Tibial nerve (tissue), 4 donors: Measurements from ENCODE around the gene TMCO4. TPM values are rescaled to one million over a fixed set of nuclear protein-coding genes. Genes with fewer than 3 reads are reported as not detected.

ENCODE experiments used
- DNase-seq, 2 donors: peaks; one replicate each; pipeline ENCODE4 v3.0.0-alpha.2; 2019; ENCODE audit warnings: low spot score in 2 of 2
- H3K27ac ChIP-seq, 4 donors: fragments of 200-600 bp; sonication (generic) in 3 of 4; one replicate each; pipeline ENCODE4 v1.5.1; 2017 to 2019; ENCODE audit warnings: mild to moderate bottlenecking in 1 of 4
- H3K27me3 ChIP-seq, 2 donors: fragments of 200-600 bp; sonication (generic) in 1 of 2; one replicate each; pipeline versions ENCODE4 v1.5.1 to v1.6.0; 2017 to 2019
- H3K36me3 ChIP-seq, 3 donors: fragments of 200-600 bp; sonication (generic); one replicate each; pipeline ENCODE4 v1.5.1; 2018 to 2019
- H3K4me1 ChIP-seq, 4 donors: fragments of 200-600 bp; sonication (generic) in 3 of 4; one replicate each; pipeline ENCODE4 v1.5.1; 2017 to 2019
- H3K4me3 ChIP-seq, 4 donors: fragments of 200-600 bp; sonication (generic) in 3 of 4; one replicate each; pipeline ENCODE4 v1.5.1; 2017 to 2019; ENCODE audit warnings: mild to moderate bottlenecking in 1 of 4, moderate library complexity in 1 of 4
- H3K9me3 ChIP-seq, 4 donors: fragments of 200-600 bp; sonication (generic) in 3 of 4; one replicate each; pipeline ENCODE4 v1.5.1; 2017 to 2019
- EP300 ChIP-seq, 2 donors: sonication (generic); formaldehyde crosslinking; IDR thresholded peaks; one replicate each; pipeline ENCODE4 v1.6.1; 2017; ENCODE audit warnings: antibody characterized with exemption in 2 of 2, mild to moderate bottlenecking in 1 of 2
- POLR2A ChIP-seq, 2 donors: fragments of 450-650 bp; IDR thresholded peaks; one replicate each; pipeline ENCODE4 v1.6.1; 2017; ENCODE audit warnings: antibody characterized with exemption in 2 of 2, mild to moderate bottlenecking in 2 of 2, moderate library complexity in 2 of 2
- WGBS, 2 donors: methylation state at CpG; one replicate each; pipeline ENCODE4 v1.1.5; 2018; 5-methylcytosine and 5-hydroxymethylcytosine counted together
- total RNA-seq, 4 donors: library from RNA; depleted of rRNA; stranded (reverse); fragments of >200 nt; gene quantifications; one replicate each; pipeline ENCODE4 v1.1.0, GENCODE V29; 2016
- TF ChIP-seq, protein P1 (sequence below), 5 experiments: fragments of 200-600 bp in 3 of 5; fragments of 450-650 bp in 2 of 5; sonication (generic) in 3 of 5; IDR thresholded peaks; one replicate each; pipeline ENCODE4 v1.5.1; 2016 to 2019; ENCODE audit warnings: antibody characterized with exemption in 5 of 5, mild to moderate bottlenecking in 3 of 5, moderate library complexity in 2 of 5

TMCO4 gene
- total RNA-seq, 4 donors from 2014 or later, result 19.3 to 37.5 (median 29.3) TPM

DNA sequence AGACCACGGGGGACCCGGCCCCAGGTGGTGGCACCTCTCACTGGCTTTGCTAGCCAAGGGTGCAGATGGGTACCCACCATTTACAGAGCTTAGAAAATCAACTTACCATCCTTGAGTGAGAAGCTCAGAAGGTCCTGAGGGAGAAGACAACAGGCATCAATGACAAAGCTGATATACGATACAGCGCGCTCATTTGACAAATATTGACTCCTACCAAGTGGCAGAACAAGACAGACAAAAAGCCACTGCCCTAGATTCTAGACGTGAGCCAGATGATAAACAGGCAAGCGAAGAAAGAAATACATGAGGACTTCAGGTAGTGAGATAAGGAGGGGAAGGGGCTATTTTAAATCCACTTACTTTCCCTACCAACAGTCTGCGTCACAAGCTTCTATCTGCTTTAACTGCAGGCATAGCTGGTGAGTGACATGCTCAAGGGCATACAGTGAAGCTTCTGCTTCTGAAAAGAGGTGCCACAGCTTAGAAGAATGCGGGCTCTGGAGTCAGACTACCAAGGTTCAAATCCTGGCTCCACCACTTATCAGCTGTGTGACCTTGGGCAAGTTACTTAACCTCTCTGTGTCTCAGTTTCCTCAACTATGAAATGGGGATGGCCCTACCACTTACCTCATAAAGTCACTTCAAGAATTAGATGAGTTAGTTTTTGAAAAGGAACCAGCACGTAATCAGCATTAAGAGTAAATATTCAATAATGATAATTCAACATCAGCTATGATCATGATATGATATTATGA lies 29.1 kb downstream of the TMCO4 start:
- no peak overlapping the region for H3K4me3 ChIP-seq
- H3K9me3 ChIP-seq, result no peaks in the 10 kb centered on the region
- H3K27me3 ChIP-seq, result no peaks in the 10 kb centered on the region
- H3K27ac ChIP-seq, result no peak overlapping the region
- TF ChIP-seq POLR2A (IDR thresholded peaks at IDR 0.05), result no peak
- TF ChIP-seq, protein P1, sequence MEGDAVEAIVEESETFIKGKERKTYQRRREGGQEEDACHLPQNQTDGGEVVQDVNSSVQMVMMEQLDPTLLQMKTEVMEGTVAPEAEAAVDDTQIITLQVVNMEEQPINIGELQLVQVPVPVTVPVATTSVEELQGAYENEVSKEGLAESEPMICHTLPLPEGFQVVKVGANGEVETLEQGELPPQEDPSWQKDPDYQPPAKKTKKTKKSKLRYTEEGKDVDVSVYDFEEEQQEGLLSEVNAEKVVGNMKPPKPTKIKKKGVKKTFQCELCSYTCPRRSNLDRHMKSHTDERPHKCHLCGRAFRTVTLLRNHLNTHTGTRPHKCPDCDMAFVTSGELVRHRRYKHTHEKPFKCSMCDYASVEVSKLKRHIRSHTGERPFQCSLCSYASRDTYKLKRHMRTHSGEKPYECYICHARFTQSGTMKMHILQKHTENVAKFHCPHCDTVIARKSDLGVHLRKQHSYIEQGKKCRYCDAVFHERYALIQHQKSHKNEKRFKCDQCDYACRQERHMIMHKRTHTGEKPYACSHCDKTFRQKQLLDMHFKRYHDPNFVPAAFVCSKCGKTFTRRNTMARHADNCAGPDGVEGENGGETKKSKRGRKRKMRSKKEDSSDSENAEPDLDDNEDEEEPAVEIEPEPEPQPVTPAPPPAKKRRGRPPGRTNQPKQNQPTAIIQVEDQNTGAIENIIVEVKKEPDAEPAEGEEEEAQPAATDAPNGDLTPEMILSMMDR (IDR thresholded peaks at IDR 0.05), result no peak
- no peak for DNase-seq
- H3K4me1 ChIP-seq, result peaks cover 0 to 7% (median 3%) of the 10 kb centered on the region in 4 donors
- 81 to 86% methylated on average over 10 of the region's 10 CpGs for WGBS, 2 donors
- peaks cover 0 to 65% (median 0%) of the 10 kb centered on the region in 3 donors for H3K36me3 ChIP-seq

DNA sequence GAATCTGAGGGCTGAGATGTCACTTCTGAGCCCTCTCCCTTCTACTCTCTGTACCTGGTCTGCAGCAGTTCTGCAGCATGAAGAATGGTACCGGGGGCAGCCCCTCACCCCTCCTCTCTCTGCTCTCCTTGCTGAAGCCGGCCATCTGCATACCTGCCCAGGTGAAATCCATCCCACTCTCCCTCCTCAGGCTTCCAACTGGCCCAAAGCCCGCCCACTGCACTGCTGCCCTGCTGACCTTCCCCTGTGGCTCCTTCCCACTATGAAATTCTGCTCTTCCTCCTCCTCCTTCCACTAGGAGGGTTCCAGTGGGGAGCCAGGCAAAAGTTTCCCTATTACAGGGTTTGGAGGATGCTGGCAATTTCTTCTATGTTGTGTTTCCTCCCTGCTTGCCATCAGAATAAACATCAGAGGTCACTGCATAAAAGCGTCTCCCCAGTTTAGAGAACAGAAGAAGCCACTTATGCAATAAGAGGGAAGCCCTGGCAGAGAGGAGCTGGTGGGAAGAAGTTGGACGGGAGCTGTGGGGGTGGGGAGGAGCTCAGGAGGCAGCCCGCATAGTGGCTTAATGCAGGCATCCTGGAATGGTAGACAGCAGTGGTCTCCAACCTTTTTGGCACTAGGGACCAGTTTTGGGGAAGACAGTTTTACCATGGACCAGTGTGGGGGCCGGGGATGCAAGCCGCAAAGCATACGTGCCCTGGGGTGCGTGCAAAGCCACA lies 30.3 kb downstream of the TMCO4 start:
- DNase-seq, result no peak
- Histone ChIP-seq H3K27me3 (no peaks in the 10 kb centered on the region), H3K4me1 (peaks cover 0 to 9% (median 3%) of the 10 kb centered on the region in 4 donors), H3K36me3 (peaks cover 0 to 59% (median 0%) of the 10 kb centered on the region in 3 donors), H3K9me3 (no peaks in the 10 kb centered on the region), H3K4me3 (no peak overlapping the region), H3K27ac (peak overlapping the region in 2 of 4 donors; percentile 13 to 55)
- 63 to 70% methylated on average over 10 of the region's 10 CpGs for WGBS, 2 donors
- no peak for TF ChIP-seq POLR2A (IDR thresholded peaks at IDR 0.05)
- TF ChIP-seq, protein P1 (IDR thresholded peaks at IDR 0.05), result no peak
- TF ChIP-seq EP300 (IDR thresholded peaks at IDR 0.05), result no peak

DNA sequence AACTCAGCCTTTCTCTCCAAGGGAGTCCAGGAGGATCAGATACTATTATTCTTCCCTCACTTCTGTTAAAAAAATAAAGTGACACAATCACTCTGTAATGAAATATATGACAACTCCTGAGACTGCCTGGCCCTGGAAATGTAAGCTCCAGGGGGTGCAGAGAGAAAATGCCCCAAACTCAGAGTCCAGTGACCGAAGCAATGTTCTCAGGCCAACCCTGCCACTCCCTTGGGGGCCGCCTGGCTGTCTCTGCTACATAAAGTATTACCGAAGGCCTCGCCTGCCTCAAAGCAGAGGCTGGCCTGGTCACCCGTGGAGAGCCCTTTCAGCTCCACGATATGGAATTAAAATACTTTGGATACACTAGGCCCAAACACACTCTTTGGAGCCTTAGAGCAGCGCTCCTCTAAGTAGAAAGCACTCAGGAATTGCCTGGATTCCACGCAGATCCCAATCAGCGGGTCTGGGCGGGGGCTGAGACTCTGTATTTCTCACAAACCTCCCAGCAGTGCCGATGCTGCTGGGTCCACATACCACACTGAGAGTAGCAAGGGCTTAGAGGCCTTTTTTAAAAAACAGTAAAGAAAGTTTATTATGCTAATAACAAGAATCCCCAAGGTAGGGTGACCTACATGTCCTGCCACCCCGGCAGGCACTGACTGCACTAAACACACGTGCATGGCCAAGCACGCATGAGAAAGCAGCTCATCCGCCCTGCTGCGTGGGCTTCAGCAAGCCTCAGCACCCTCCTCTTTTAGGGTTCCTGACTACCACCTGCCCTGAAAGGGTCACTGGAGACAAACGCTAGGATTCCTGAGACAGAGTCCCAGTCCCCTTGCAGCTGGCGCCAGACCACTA lies 31.1 kb downstream of the TMCO4 start:
- Histone ChIP-seq H3K27me3 (no peaks in the 10 kb centered on the region), H3K4me1 (peaks cover 0 to 9% (median 3%) of the 10 kb centered on the region in 4 donors), H3K9me3 (no peaks in the 10 kb centered on the region), H3K4me3 (no peak overlapping the region), H3K27ac (peak overlapping the region in 1 of 4 donors; percentile 55), H3K36me3 (peaks cover 0 to 59% (median 0%) of the 10 kb centered on the region in 3 donors)
- DNase-seq, result no peak
- TF ChIP-seq EP300 (IDR thresholded peaks at IDR 0.05) (no peak), POLR2A (IDR thresholded peaks at IDR 0.05) (no peak)
- TF ChIP-seq, protein P1 (IDR thresholded peaks at IDR 0.05), result no peak
- 82 to 83% methylated on average over 18 of the region's 18 CpGs for WGBS, 2 donors

DNA sequence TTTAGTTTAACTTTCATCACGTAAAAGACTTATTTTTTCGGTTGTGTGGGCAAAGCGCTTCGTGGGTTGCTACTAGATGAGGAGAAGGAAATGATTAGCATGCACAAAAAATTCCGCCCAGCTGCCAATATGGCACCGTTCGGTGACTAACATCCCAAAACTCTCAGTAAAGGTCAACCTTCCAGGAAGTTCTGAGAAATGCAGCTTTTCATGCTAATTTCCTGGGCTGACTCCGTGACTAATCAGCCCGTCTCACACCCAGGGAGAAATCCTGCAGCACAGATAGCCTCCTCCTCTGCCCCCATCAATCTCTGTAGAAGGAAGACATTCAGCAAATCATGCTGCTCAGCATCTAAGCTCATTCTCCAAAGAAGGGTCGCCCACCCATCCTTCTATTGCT lies 34.1 kb downstream of the TMCO4 start:
- TF ChIP-seq POLR2A (IDR thresholded peaks at IDR 0.05), result no peak
- TF ChIP-seq, protein P1 (IDR thresholded peaks at IDR 0.05), result no peak
- no peak for TF ChIP-seq EP300 (IDR thresholded peaks at IDR 0.05)

More for the DNA sequence above, 34.1 kb downstream of the TMCO4 start:
- no peak overlapping the region for H3K4me3 ChIP-seq
- H3K27me3 ChIP-seq, result no peaks in the 10 kb centered on the region
- H3K4me1 ChIP-seq, result peaks cover 0 to 9% (median 3%) of the 10 kb centered on the region in 4 donors
- H3K9me3 ChIP-seq, result no peaks in the 10 kb centered on the region
- no peak for DNase-seq
- 44 to 47% methylated on average over 10 of the region's 10 CpGs for WGBS, 2 donors
- peaks cover 0 to 32% (median 0%) of the 10 kb centered on the region in 3 donors for H3K36me3 ChIP-seq
- no peak overlapping the region for H3K27ac ChIP-seq
